SK-N-SH treated with all-trans-retinoic acid at 6 μM for 48 hours (cell line): Measurements from ENCODE around the gene ALDH3B2.
"Not testable (repeated sequence)": the region's sequence is repeated elsewhere in the genome, so short reads cannot be mapped to it uniquely, and the experiment has no call there.

ENCODE experiments used
- ARNTL ChIP-seq: fragments of 450-650 bp; formaldehyde crosslinking; IDR thresholded peaks from 2 replicates; pipeline ENCODE4 v1.5.0; 2020; ENCODE audit warnings: low read depth, mild to moderate bottlenecking, moderate library complexity, borderline replicate concordance
- BACH2 ChIP-seq: fragments of 250-450 bp; sonication (Bioruptor Pico); IDR thresholded peaks from 2 replicates; pipeline ENCODE4 v1.9.0; 2021; ENCODE audit warnings: mild to moderate bottlenecking, borderline replicate concordance
- ESRRG ChIP-seq: fragments of 250-450 bp; sonication (Bioruptor Pico); IDR thresholded peaks from 2 replicates; pipeline ENCODE4 v1.6.1; 2021; ENCODE audit warnings: mild to moderate bottlenecking
- RARB ChIP-seq: fragments of 250-450 bp; sonication (Bioruptor Pico); IDR thresholded peaks from 2 replicates; pipeline ENCODE4 v1.8.0; 2021; ENCODE audit warnings: mild to moderate bottlenecking, moderate library complexity
- TCF4 ChIP-seq: fragments of 250-450 bp; sonication (Bioruptor Pico); IDR thresholded peaks from 2 replicates; pipeline ENCODE4 v1.8.0; 2021; ENCODE audit warnings: mild to moderate bottlenecking, moderate library complexity, borderline replicate concordance
- ZC3H10 ChIP-seq: fragments of 250-450 bp; sonication (Bioruptor Pico); IDR thresholded peaks from 2 replicates; pipeline ENCODE4 v1.5.1; 2021; ENCODE audit warnings: mild to moderate bottlenecking, moderate library complexity
- ZFP3 ChIP-seq: fragments of 250-450 bp; sonication (Bioruptor Pico); IDR thresholded peaks from 2 replicates; pipeline ENCODE4 v1.5.0; 2020; ENCODE audit warnings: mild to moderate bottlenecking, moderate library complexity
- ZNF565 ChIP-seq: fragments of 450-650 bp; formaldehyde crosslinking; conservative IDR thresholded peaks from 2 replicates; pipeline ENCODE4 v1.5.0; 2020; ENCODE audit warnings: low read depth, mild to moderate bottlenecking, moderate library complexity
- TF ChIP-seq, protein P1 (sequence below): fragments of 250-450 bp; sonication (Bioruptor Pico); IDR thresholded peaks from 2 replicates; pipeline ENCODE4 v1.5.1; 2020; ENCODE audit warnings: low read depth, mild to moderate bottlenecking, moderate library complexity
- TF ChIP-seq, protein P2 (sequence below): fragments of 250-450 bp; sonication (Bioruptor Pico); IDR thresholded peaks from 2 replicates; pipeline ENCODE4 v1.8.0; 2020; ENCODE audit warnings: mild to moderate bottlenecking, moderate library complexity, borderline replicate concordance

DNA sequence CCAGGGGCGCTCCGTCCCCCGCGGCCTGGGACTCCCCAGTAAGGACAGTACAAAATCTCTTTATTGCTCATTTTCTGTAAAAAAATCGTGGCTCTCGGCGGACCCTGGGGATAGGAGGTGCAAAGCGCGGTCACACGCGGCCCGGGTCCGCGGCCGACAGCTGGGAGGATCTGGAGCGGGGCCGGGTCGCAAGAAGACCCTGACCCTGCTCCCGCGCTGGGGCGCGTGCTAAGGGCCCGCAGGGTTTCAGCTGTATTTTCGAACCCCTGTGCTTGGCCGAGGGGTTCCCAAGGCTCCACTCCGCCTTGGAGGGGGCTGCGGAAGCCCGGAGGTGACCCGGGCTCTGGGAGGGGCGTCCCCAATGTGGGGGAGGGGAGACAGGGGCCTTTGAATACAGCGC is 36.8 kb upstream of the ALDH3B2 start:
- TF ChIP-seq, protein P1, sequence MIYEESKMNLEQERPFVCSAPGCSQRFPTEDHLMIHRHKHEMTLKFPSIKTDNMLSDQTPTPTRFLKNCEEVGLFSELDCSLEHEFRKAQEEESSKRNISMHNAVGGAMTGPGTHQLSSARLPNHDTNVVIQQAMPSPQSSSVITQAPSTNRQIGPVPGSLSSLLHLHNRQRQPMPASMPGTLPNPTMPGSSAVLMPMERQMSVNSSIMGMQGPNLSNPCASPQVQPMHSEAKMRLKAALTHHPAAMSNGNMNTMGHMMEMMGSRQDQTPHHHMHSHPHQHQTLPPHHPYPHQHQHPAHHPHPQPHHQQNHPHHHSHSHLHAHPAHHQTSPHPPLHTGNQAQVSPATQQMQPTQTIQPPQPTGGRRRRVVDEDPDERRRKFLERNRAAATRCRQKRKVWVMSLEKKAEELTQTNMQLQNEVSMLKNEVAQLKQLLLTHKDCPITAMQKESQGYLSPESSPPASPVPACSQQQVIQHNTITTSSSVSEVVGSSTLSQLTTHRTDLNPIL (CRISPR knock-in tag) = not testable (repeated sequence)
- not testable (repeated sequence) for TF ChIP-seq ZNF565 (CRISPR knock-in tag); TCF4 (CRISPR knock-in tag); ZC3H10; RARB (CRISPR knock-in tag); ESRRG (CRISPR knock-in tag); BACH2 (CRISPR knock-in tag); ARNTL (CRISPR knock-in tag); ZFP3
- TF ChIP-seq, protein P2, sequence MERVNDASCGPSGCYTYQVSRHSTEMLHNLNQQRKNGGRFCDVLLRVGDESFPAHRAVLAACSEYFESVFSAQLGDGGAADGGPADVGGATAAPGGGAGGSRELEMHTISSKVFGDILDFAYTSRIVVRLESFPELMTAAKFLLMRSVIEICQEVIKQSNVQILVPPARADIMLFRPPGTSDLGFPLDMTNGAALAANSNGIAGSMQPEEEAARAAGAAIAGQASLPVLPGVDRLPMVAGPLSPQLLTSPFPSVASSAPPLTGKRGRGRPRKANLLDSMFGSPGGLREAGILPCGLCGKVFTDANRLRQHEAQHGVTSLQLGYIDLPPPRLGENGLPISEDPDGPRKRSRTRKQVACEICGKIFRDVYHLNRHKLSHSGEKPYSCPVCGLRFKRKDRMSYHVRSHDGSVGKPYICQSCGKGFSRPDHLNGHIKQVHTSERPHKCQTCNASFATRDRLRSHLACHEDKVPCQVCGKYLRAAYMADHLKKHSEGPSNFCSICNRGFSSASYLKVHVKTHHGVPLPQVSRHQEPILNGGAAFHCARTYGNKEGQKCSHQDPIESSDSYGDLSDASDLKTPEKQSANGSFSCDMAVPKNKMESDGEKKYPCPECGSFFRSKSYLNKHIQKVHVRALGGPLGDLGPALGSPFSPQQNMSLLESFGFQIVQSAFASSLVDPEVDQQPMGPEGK = not testable (repeated sequence)
